Loucy (cell line): Measurements from ENCODE around the gene MAP2.

Experiments
- CTCF ChIP-seq: fragments of 200-600 bp; sonication (generic); conservative IDR thresholded peaks from 2 replicates; pipeline ENCODE4 v1.5.1; 2014; ENCODE audit warnings: mild to moderate bottlenecking, antibody characterized with exemption, low read length
- EZH2phosphoT487 ChIP-seq: fragments of 200-600 bp; IDR thresholded peaks from 2 replicates; pipeline ENCODE4 v1.6.1; 2018; ENCODE audit warnings: antibody characterized with exemption, mild to moderate bottlenecking, moderate library complexity, borderline replicate concordance

GRCh38 chr2:209663656-209664055, 239.8 kb downstream of the MAP2 start:
- no peak for TF ChIP-seq CTCF
- no peak for TF ChIP-seq EZH2phosphoT487
